ENCODE data around the gene CER1.

GRCh38 chr9:14719231-14719923 lies 3.2 kb downstream of the CER1 start:
- no peak for TF ChIP-seq CTCF (IDR thresholded peaks at IDR 0.05)
- TF ChIP-seq POLR2AphosphoS5 (IDR thresholded peaks at IDR 0.05) = no peak

Data from suprapubic skin (tissue), 3 donors.